GM18870 (cell line): ENCODE results near the gene H6PD.

ENCODE experiments used
- ATAC-seq: cut with Tn5 transposase; IDR thresholded peaks from one replicate; pipeline ENCODE4 v1.9.1; 2021; ENCODE audit warnings: moderate library complexity; ENCODE audit not compliant: unreplicated experiment

Gene H6PD

GRCh38 chr1:9234223-9235095 lies at the start of gene H6PD:
Gene H6PD (plus strand): TSS chr1:9234774. CDS start chr1:9244935, 10,161 bp downstream.
- peak; percentile 62 for ATAC-seq

GRCh38 chr1:9186082-9186859 lies 48.3 kb upstream of the H6PD start:
- no peak for ATAC-seq

GRCh38 chr1:9187004-9187403 lies 47.6 kb upstream of the H6PD start:
- ATAC-seq = no peak

- no peak for ATAC-seq
These were observed 44.3 kb upstream of the H6PD start for GRCh38 chr1:9190234-9190633.

- ATAC-seq = no peak
These were observed 43.3 kb upstream of the H6PD start for GRCh38 chr1:9191231-9191630.

- no peak for ATAC-seq
These were observed 41.9 kb upstream of the H6PD start for GRCh38 chr1:9192578-9193232.

- ATAC-seq = no peak
These were observed 41.3 kb upstream of the H6PD start for GRCh38 chr1:9193233-9193625.

GRCh38 chr1:9194024-9194423 lies 40.5 kb upstream of the H6PD start:
- ATAC-seq = no peak

- no peak for ATAC-seq
These were observed 38.9 kb upstream of the H6PD start for GRCh38 chr1:9195651-9196050.

GRCh38 chr1:9196129-9197040 lies 38.2 kb upstream of the H6PD start:
- peak; percentile 49 for ATAC-seq

- no peak for ATAC-seq
These were observed 37.1 kb upstream of the H6PD start for GRCh38 chr1:9197186-9198099.

GRCh38 chr1:9198538-9199361 lies 35.8 kb upstream of the H6PD start:
- ATAC-seq = no peak

GRCh38 chr1:9200441-9200840 lies 34.1 kb upstream of the H6PD start:
- ATAC-seq = no peak

GRCh38 chr1:9201401-9202239 lies 33.0 kb upstream of the H6PD start:
- no peak for ATAC-seq

GRCh38 chr1:9202240-9202870 lies 32.2 kb upstream of the H6PD start:
- no peak for ATAC-seq

- no peak for ATAC-seq
These were observed 31.0 kb upstream of the H6PD start for GRCh38 chr1:9203511-9203982.

- no peak for ATAC-seq
These were observed 30.3 kb upstream of the H6PD start for GRCh38 chr1:9204156-9204720.
